Panc1 (cell line): ENCODE measurements around the gene LIMS3.
"Not testable (repeated sequence)": the region's sequence is repeated elsewhere in the genome, so short reads cannot be mapped to it uniquely, and the experiment has no call there.

Source experiments
- CTCF ChIP-seq: fragments of 450-650 bp; IDR thresholded peaks from 2 replicates; pipeline ENCODE4 v1.5.1; 2017; ENCODE audit warnings: mild to moderate bottlenecking
- POLR2AphosphoS5 ChIP-seq: IDR thresholded peaks from 2 replicates; pipeline ENCODE4 v1.6.1; 2012; ENCODE audit warnings: mild to moderate bottlenecking, low read depth, low read length, moderate library complexity
- REST ChIP-seq, 2 experiments: IDR thresholded peaks; 2 replicates each; pipeline ENCODE4 v1.6.1; 2011 to 2012; ENCODE audit warnings: low read depth in 2 of 2, control low read depth in 1 of 2, low read length in 1 of 2, mild to moderate bottlenecking in 1 of 2, moderate library complexity in 1 of 2; ENCODE audit not compliant: insufficient read depth in 1 of 2
- SIN3A ChIP-seq: IDR thresholded peaks from 2 replicates; pipeline ENCODE4 v1.6.1; 2012; ENCODE audit warnings: low read depth, mild to moderate bottlenecking, low read length, moderate library complexity, borderline replicate concordance; ENCODE audit not compliant: insufficient read depth
- TCF7L2 ChIP-seq: IDR thresholded peaks from 2 replicates; pipeline ENCODE4 v1.6.1; 2011; ENCODE audit warnings: mild to moderate bottlenecking, low read depth, low read length, inconsistent platforms

GRCh38 chr2:109891024-109891423 is 7.5 kb upstream of the LIMS3 start:
- TF ChIP-seq CTCF; POLR2AphosphoS5; SIN3A; REST (IDR thresholded peaks at IDR 0.05; ENCODE audit: insufficient read depth in 1 of 2, low read depth in 2 of 2, low read length in 1 of 2); TCF7L2: not testable (repeated sequence)
